ENCODE measurements around the gene DNAH11.

- TF ChIP-seq CTCF (IDR thresholded peaks at IDR 0.05) (no peak), POLR2A (IDR thresholded peaks at IDR 0.05) (no peak)
Observed at GRCh38 chr7:21746949-21747348, 204.1 kb downstream of the DNAH11 start.
